ENCODE results near the gene STX3.
"Not testable (repeated sequence)": the region's sequence is repeated elsewhere in the genome, so short reads cannot be mapped to it uniquely, and the experiment has no call there.

The STX3 gene

DNA sequence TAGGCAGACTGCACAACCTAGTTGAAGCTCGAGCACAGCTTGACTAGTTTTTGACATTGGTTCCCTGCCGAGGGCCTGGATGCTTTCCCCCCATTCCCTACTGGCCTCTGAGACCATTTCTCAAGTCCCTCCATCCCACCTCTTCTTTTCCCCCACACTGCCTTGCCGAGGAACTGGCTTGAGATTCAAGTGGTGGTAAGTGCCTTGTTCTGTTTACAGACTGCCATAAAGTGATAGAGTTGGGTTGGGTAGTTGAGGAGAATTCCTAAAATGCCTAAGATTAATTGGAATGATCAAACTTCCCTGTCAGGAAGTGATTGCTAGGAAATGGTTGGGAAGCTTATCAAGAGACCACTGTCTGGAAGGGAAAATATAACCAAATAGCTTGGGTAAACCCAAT lies 39.2 kb downstream of the STX3 start:
- no peak for DNase-seq

- DNase-seq = no peak
Measured at GRCh38 chr11:59800390-59801025, 45.3 kb downstream of the STX3 start.

- no peak for DNase-seq
Measured at GRCh38 chr11:59801160-59801706, 46.1 kb downstream of the STX3 start.

DNA sequence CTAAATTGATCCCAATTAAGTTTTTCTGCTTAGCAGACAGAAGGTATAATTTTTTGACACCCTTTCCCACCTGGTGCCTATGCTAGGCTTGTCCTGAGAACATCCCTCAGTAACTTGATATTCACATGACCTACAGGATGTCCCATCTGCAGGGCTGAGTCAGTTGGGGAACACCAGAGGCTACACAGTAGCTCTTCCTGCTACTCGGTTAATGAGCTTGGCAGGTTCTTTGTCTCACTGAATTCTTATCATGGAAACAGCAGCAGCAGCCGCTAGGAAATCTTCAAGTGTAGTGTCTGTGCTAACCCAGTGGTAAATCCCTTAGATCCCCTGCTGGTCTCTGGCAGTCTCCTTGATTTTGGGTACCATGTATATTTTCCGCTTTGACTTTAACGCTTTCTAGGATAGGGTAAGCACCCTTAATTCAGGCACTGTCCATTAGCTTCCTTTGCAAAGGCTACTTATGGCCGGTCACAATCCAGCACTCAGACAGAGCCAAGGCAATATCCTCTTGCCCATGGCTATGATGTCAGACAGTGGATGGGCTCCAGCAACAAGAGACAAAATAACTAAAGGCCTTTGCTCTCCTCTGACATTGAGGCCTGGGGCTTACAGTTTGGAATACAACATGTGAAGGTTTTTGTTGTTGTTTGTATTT lies 46.9 kb downstream of the STX3 start:
- no peak for DNase-seq

DNA sequence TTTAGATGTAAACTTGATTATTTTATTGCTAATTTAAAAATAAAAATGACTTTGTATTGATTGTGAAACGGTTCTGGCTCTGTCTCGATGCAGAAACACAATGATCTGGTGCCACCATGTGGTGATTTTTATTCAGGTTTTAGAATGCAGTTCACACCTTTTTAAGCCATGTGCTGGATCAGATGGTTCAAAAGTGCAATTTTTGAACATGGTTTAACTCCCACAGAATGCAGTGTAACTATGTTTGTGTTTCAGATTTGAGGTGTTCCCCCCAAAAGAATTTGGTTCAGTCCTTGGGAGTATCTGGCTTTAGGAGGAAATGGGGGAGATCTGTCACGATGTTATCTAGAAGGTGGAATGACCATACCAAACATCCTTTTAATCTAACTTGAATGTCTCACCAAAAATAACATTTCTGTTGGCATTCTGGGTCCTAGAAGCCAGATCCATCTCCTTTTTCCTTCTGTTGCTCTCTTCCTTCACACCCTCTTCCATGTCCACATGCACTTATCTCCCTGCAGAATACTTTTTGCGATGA lies 47.5 kb downstream of the STX3 start:
- DNase-seq = no peak

DNA sequence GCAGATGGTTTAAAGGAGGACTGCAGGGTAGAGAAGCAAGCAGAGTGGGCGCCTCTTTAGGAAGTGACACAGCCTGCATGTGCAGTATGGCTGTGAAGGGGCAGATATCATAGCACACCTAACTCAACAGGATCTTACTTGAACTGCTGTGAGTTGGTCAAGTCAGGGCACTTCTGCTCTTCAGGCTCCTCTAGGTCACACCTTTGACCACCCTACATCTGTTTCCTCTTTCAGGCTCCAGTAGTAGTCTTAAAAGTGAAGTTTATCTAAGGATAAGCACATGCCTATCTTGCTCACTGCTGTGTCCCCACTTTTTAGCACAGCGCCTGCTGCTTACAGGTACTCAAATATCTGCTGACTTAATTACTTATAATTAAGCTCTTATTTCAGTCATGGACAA lies 48.9 kb downstream of the STX3 start:
- DNase-seq = no peak

DNA sequence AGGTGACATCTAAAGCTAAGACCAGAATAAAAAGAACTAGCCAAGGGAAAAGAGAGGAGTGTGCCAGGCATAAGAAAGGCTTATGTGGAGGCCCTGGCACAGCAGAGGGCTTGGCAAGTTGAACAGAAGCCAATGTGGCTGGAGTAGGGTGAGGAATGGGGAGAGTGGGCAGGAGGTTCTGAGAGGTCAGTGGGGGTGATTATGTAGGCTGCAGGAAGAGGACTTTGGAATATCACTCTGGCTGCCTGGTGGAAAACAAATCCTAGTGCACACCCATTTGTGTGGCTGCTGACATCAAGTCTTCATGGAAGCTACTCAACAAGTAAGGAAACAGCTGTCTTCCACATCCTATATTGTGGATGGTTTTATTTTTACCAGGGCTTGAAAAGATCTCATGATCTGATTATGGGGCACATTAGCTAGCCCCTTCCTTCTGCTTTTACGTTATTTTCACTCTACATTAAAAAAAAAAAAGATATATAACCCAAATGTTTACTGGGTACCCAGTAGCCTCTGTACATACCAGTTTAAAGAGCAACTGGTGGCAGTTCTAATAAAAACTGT lies 52.0 kb downstream of the STX3 start:
- DNase-seq = no peak

GRCh38 chr11:59810189-59810910 lies 55.2 kb downstream of the STX3 start, which contains the start of gene MRPL16:
TSS of gene MRPL16 (minus strand) at chr11:59810778. CDS start at chr11:59810658, 120 bp downstream.
- DNase-seq = peak; percentile 86

- no peak for DNase-seq
Measured at GRCh38 chr11:59810911-59811259, 55.7 kb downstream of the STX3 start.

DNA sequence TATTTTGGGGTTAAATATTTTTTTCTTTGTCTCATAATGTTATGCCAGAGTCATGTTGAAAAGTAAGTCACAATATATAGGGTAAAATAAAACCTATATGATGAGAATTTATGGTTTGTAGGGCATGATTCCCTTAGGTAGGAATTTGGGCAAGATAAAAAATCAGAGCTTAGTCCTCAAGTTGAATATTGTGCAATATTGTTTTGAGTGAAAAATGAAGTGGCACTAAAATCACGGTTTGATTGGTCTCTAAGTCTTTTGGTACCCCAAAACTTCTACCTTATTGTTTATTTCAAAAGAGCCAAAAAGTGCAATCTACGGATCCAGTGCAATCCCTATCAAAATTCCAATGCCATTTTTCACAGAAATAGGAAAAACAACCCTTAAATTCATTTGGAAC lies 57.0 kb downstream of the STX3 start:
- no peak for DNase-seq

DNA sequence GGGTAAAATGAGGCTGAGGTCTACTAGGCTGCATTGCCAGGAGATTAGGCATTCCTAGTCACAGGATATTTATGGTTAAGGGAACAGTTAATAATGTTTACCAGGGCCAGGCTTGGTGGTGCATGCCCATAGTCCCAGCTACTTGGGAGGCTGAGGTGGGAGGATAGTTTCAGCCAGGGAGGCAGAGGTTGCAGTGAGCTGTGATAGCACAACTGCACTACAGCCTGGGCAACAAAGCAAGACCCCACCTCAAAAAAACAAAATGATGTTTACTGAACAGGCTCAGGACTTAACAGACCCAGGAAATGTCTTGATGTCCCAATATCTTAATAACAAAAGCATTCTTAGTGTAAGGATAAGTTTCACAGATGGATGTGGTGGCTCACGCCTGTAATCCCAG lies 58.2 kb downstream of the STX3 start:
- no peak for DNase-seq

GRCh38 chr11:59814021-59814420 lies 58.8 kb downstream of the STX3 start:
- no peak for DNase-seq

- no peak for DNase-seq
Measured at GRCh38 chr11:59815754-59816153, 60.6 kb downstream of the STX3 start.

DNA sequence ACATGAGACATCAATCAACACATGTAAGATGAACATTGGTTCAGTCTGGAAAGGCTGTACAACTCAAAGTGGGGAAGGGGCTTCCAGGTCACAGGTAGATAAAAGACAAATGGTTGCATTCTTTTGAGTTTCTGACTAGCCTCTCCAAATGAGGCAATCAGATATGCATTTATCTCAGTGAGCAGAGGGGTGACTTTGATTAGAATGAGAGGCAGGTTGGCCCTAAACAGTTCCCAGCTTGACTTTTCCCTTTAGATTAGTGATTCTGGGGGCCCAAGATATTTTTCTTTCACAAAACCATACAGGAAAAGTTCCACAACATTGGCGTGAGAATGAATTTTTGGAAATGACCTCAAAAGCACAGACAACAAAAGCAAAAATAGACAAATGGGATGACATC lies 61.3 kb downstream of the STX3 start:
- DNase-seq = not testable (repeated sequence)

GRCh38 chr11:59818572-59818971 lies 63.4 kb downstream of the STX3 start:
- DNase-seq = no peak

GRCh38 chr11:59822989-59823566 lies 67.9 kb downstream of the STX3 start:
- peak; percentile 8 for DNase-seq

DNA sequence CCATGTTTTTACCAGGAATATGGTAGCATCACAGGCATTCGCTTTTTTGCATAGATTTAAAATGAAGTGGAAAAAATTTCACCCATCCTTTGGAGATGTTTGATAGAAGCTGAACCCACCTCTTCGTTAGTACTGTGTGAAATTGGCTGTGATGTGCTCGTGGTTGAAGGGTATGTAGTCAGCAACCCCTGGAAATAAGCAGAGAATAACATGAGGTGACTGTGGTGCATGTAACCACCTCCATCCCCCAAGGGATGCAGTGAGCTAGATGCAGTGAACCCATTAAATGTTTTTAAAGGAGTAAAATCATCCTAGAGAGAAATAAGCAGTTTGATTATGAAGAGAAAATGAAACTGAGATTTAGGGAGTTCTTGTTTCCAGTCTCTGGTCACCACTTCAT lies 74.2 kb downstream of the STX3 start:
- DNase-seq = no peak

DNA sequence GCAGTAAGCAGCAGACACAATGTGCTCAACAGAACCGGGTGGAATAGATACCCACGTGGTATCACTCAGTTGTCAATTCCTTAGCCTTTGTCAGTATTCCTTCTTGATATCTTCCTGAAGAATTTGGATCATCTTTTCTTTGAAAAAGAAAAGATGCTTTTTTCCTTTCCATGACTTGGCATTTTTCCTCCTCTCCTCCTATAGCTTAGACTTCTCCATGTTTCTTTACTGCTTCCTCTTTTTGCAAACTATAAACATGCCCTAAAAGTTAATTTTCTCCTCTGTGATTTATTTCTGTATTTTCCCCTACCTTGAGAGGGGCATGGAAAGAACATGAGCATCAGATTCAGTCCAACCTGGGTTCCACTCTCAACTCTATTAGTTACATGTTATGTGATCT lies 78.4 kb downstream of the STX3 start:
- no peak for DNase-seq

- no peak for DNase-seq
Measured at GRCh38 chr11:59839615-59840014, 84.4 kb downstream of the STX3 start.

DNA sequence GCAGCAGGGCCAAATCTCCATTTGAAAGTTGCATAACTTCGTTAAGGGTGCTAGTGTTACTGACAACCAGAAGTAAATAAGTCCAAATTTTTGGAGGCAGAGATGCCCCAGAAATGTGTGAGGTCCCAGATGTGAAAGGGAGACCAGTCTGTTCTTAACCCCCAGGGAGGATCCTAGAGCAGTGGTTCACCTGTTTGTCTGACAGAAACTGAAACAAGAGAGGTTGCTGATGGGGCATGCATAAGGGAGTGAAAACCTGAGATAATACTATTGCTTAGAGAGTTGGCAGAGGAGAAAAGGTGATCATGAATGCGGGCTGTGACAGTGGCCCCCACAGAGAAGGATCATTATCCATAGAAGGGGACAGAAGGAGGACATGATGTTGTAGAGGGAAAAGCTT lies 86.3 kb downstream of the STX3 start:
- DNase-seq = no peak

DNA sequence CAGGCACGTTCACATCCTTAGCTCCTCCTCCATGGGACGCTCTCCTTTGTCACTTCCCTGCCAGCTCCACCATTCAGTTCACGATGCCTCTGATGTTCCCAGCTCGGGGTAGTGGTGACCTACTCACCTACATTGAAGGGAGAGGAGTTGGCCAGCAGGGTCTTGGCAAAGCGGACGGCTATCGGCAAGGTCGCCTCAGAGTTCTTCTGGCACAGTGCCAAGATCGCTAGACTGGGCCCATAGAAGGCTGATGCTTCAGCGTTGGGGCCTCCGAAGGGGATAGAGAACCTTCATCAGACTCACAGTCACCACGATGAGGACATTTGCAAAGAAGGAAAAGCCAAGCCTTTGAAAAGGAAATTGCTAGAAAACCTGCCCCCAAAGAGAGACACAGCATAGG lies 87.1 kb downstream of the STX3 start:
- no peak for DNase-seq

- no peak for DNase-seq
Measured at GRCh38 chr11:59845399-59845798, 90.2 kb downstream of the STX3 start, which contains the start of gene CBLIF. TSS of gene CBLIF (minus strand) at chr11:59845499. CDS start at chr11:59845453, 46 bp downstream.

DNA sequence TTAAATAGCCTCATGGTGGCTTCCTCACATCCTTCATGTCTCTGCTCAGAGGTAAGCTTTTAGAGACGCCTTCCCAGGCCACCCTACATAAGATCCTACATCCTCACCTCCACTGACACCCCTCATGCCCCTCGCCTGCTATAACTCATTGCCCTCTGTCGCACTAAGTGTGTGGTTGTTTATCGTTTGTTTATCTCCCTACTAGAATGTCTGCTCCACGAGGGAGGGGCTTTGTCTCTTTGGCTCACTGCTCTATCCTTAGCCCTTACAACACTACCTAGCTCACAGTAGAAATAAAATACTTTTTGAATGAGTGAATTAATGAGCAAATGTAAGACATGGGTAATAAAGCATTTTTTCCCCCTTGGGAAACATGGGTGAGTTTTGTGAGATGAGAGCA lies 91.4 kb downstream of the STX3 start:
- DNase-seq = no peak
